GM21390 (cell line): Measurements from ENCODE around the gene ZDHHC3.

Experiments
- ATAC-seq: cut with Tn5 transposase; IDR thresholded peaks from one replicate; pipeline ENCODE4 v1.9.1; 2021; ENCODE audit not compliant: unreplicated experiment

ZDHHC3 gene

GRCh38 chr3:44930911-44931310, 45.1 kb downstream of the ZDHHC3 start:
- no peak for ATAC-seq

GRCh38 chr3:44929782-44930181, 46.2 kb downstream of the ZDHHC3 start:
- no peak for ATAC-seq

- ATAC-seq: no peak
Measured at GRCh38 chr3:44927371-44927770, 48.6 kb downstream of the ZDHHC3 start.

GRCh38 chr3:44926921-44927320, 49.1 kb downstream of the ZDHHC3 start:
- ATAC-seq: no peak

- no peak for ATAC-seq
Measured at GRCh38 chr3:44926172-44926571, 49.8 kb downstream of the ZDHHC3 start.

GRCh38 chr3:44924457-44925084, 51.4 kb downstream of the ZDHHC3 start:
- ATAC-seq: no peak

- ATAC-seq: no peak
Measured at GRCh38 chr3:44923632-44924456, 52.1 kb downstream of the ZDHHC3 start.

- ATAC-seq: no peak
Measured at GRCh38 chr3:44920081-44920480, 55.9 kb downstream of the ZDHHC3 start.

- no peak for ATAC-seq
Measured at GRCh38 chr3:44918581-44918980, 57.4 kb downstream of the ZDHHC3 start.

- no peak for ATAC-seq
Measured at GRCh38 chr3:44918087-44918486, 57.9 kb downstream of the ZDHHC3 start.

- no peak for ATAC-seq
Measured at GRCh38 chr3:44915702-44916438, 60.1 kb downstream of the ZDHHC3 start.

GRCh38 chr3:44914936-44915335, 61.0 kb downstream of the ZDHHC3 start:
- no peak for ATAC-seq

GRCh38 chr3:44913868-44914468, 62.0 kb downstream of the ZDHHC3 start:
- ATAC-seq: no peak

- ATAC-seq: no peak
Measured at GRCh38 chr3:44910693-44911092, 65.3 kb downstream of the ZDHHC3 start.

- no peak for ATAC-seq
Measured at GRCh38 chr3:44909063-44909462, 66.9 kb downstream of the ZDHHC3 start.

GRCh38 chr3:44907612-44908011, 68.4 kb downstream of the ZDHHC3 start:
- ATAC-seq: no peak

GRCh38 chr3:44906997-44907396, 69.0 kb downstream of the ZDHHC3 start:
- no peak for ATAC-seq

GRCh38 chr3:44905446-44906157, 70.4 kb downstream of the ZDHHC3 start:
- ATAC-seq: no peak

GRCh38 chr3:44903751-44904150, 72.2 kb downstream of the ZDHHC3 start:
- no peak for ATAC-seq

- ATAC-seq: no peak
Measured at GRCh38 chr3:44903314-44903713, 72.7 kb downstream of the ZDHHC3 start.

GRCh38 chr3:44902628-44903027, 73.3 kb downstream of the ZDHHC3 start:
- no peak for ATAC-seq
